Astrocyte (in vitro differentiated cells and primary cell): ENCODE measurements around the gene LIMS2. TPM values are rescaled to one million over a fixed set of nuclear protein-coding genes. Genes with fewer than 3 reads are reported as not detected.

Experiments used
- DNase-seq: peaks from one replicate; pipeline ENCODE4 v3.0.0-alpha.2; 2010; ENCODE audit warnings: low read depth
- FAIRE-seq: peaks from 2 replicates; lab custom pipeline; 2011; peaks lifted over from hg19 to GRCh38; lab: Jason Lieb, UNC
- H2AFZ ChIP-seq: 2 replicates; pipeline ENCODE4 v1.6.0; 2012; ENCODE audit warnings: low read depth, low read length, inconsistent platforms
- H3K27ac ChIP-seq: 2 replicates; pipeline ENCODE4 v1.5.1; 2011; ENCODE audit warnings: low read depth, low read length, inconsistent platforms
- H3K27me3 ChIP-seq: 2 replicates; pipeline ENCODE4 v1.6.0; 2011; ENCODE audit warnings: low read length, inconsistent platforms; ENCODE audit not compliant: insufficient read depth
- H3K36me3 ChIP-seq: 2 replicates; pipeline ENCODE4 v1.5.1; 2011; ENCODE audit warnings: low read length, inconsistent platforms; ENCODE audit not compliant: insufficient read depth
- H3K4me1 ChIP-seq: 2 replicates; pipeline ENCODE4 v1.5.1; 2011; ENCODE audit warnings: low read length, inconsistent platforms; ENCODE audit not compliant: insufficient read depth
- H3K4me2 ChIP-seq: 2 replicates; pipeline ENCODE4 v1.6.0; 2012; ENCODE audit warnings: low read length, inconsistent platforms
- H3K4me3 ChIP-seq: 2 replicates; pipeline ENCODE4 v1.5.1; 2011; ENCODE audit warnings: low read depth, mild to moderate bottlenecking, low read length, inconsistent platforms; ENCODE audit not compliant: insufficient read depth
- H3K79me2 ChIP-seq: 2 replicates; pipeline ENCODE4 v1.6.0; 2012; ENCODE audit warnings: mild to moderate bottlenecking, low read length, inconsistent platforms; ENCODE audit not compliant: insufficient read depth
- H3K9ac ChIP-seq: 2 replicates; pipeline ENCODE4 v1.6.0; 2012; ENCODE audit warnings: mild to moderate bottlenecking, low read length, inconsistent platforms
- H3K9me3 ChIP-seq: 2 replicates; pipeline ENCODE4 v1.5.1; 2012; ENCODE audit warnings: low read depth, mild to moderate bottlenecking, low read length, inconsistent platforms; ENCODE audit not compliant: insufficient read depth
- H4K20me1 ChIP-seq: 2 replicates; pipeline ENCODE4 v1.6.0; 2012; ENCODE audit warnings: low read length, inconsistent platforms; ENCODE audit not compliant: insufficient read depth
- H3K27ac Mint-ChIP-seq: one replicate; pipeline ENCODE4 v1.8.0; 2021; ENCODE audit warnings: mild to moderate bottlenecking, mixed read lengths; ENCODE audit not compliant: unreplicated experiment
- H3K27me3 Mint-ChIP-seq: one replicate; pipeline ENCODE4 v1.8.0; 2021; ENCODE audit warnings: low read depth, mixed read lengths; ENCODE audit not compliant: unreplicated experiment
- H3K36me3 Mint-ChIP-seq: one replicate; pipeline ENCODE4 v1.8.0; 2021; ENCODE audit warnings: low read depth, mixed read lengths; ENCODE audit not compliant: unreplicated experiment
- H3K4me1 Mint-ChIP-seq: one replicate; pipeline ENCODE4 v1.8.0; 2021; ENCODE audit warnings: low read depth, mixed read lengths; ENCODE audit not compliant: unreplicated experiment
- H3K4me3 Mint-ChIP-seq: one replicate; pipeline ENCODE4 v1.8.0; 2021; ENCODE audit warnings: mild to moderate bottlenecking, moderate library complexity, mixed read lengths; ENCODE audit not compliant: unreplicated experiment
- H3K9me3 Mint-ChIP-seq: one replicate; pipeline ENCODE4 v1.8.0; 2021; ENCODE audit warnings: mild to moderate bottlenecking, mixed read lengths; ENCODE audit not compliant: unreplicated experiment
- CTCF ChIP-seq: IDR thresholded peaks from 2 replicates; pipeline ENCODE4 v1.5.1; 2011; ENCODE audit warnings: low read depth, mild to moderate bottlenecking, inconsistent platforms, low read length, moderate library complexity; ENCODE audit not compliant: insufficient read depth
- EZH2 ChIP-seq: IDR thresholded peaks from 2 replicates; pipeline ENCODE4 v1.6.1; 2012; ENCODE audit warnings: mild to moderate bottlenecking, low read length, inconsistent platforms; ENCODE audit not compliant: insufficient read depth
- total RNA-seq: library from RNA; stranded (reverse); gene quantifications from 2 replicates; pipeline ENCODE4 v1.2.1, GENCODE V29; 2021

LIMS2 gene
- total RNA-seq, 1 donor from 2014 or later: 73.3 TPM

GRCh38 chr2:127614731-127615130 lies 60.6 kb downstream of the LIMS2 start:
- H3K27me3 ChIP-seq: no peaks in the 10 kb centered on the region
- Mint-ChIP-seq H3K4me3 (peak overlapping the region; percentile 28), H3K4me1 (peaks cover 19% of the 10 kb centered on the region), H3K36me3 (peaks cover 2% of the 10 kb centered on the region), H3K9me3 (peaks cover 22% of the 10 kb centered on the region), H3K27ac (no peak overlapping the region), H3K27me3 (peaks cover 15% of the 10 kb centered on the region)
- no peak overlapping the region for H3K9ac ChIP-seq
- H3K27ac ChIP-seq: no peak overlapping the region
- H3K4me3 ChIP-seq: no peak overlapping the region
- H3K4me2 ChIP-seq: no peak overlapping the region
- H3K4me1 ChIP-seq: no peaks in the 10 kb centered on the region
- H3K36me3 ChIP-seq: no peaks in the 10 kb centered on the region
- FAIRE-seq: no peak
- no peak overlapping the region for H2AFZ ChIP-seq
- no peaks in the 10 kb centered on the region for H3K79me2 ChIP-seq
- TF ChIP-seq EZH2: no peak
- TF ChIP-seq CTCF: no peak
- H4K20me1 ChIP-seq: no peaks in the 10 kb centered on the region
- DNase-seq: peak; percentile 10
- peaks cover 9% of the 10 kb centered on the region for H3K9me3 ChIP-seq

DNA sequence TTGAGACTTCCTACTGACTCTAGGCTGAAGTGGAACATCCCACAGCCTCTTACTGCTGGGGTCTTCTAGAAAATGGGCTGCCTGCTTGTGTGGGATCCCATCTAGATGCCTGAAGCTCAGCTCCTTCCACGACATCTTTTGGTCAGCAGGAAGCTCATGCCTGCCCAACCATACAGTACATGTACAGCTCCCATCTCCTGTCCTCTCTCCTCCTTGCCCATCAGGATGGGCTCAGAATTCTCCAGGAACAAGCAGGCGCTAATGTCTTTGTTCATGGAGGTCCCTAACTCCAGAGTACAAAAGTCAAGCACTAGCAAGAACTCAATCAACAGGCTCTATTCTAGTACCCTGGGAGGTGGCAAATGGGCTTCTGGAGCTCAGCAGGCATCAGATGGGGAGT lies 61.1 kb downstream of the LIMS2 start:
- no peak for FAIRE-seq
- no peak overlapping the region for H3K9ac ChIP-seq

More for the DNA sequence above, 61.1 kb downstream of the LIMS2 start:
- no peaks in the 10 kb centered on the region for H3K27me3 ChIP-seq
- no peaks in the 10 kb centered on the region for H3K36me3 ChIP-seq
- peaks cover 9% of the 10 kb centered on the region for H3K9me3 ChIP-seq
- Mint-ChIP-seq H3K36me3 (peaks cover 2% of the 10 kb centered on the region), H3K4me1 (peaks cover 19% of the 10 kb centered on the region), H3K27me3 (peaks cover 17% of the 10 kb centered on the region), H3K4me3 (no peak overlapping the region), H3K27ac (no peak overlapping the region), H3K9me3 (peaks cover 22% of the 10 kb centered on the region)
- H3K27ac ChIP-seq: no peak overlapping the region
- H3K4me2 ChIP-seq: no peak overlapping the region
- H4K20me1 ChIP-seq: no peaks in the 10 kb centered on the region
- H3K4me3 ChIP-seq: no peak overlapping the region
- no peaks in the 10 kb centered on the region for H3K79me2 ChIP-seq
- no peak for DNase-seq
- no peaks in the 10 kb centered on the region for H3K4me1 ChIP-seq
- no peak for TF ChIP-seq EZH2
- no peak for TF ChIP-seq CTCF
- no peak overlapping the region for H2AFZ ChIP-seq
